Tibial nerve (tissue), 4 donors: ENCODE measurements around the gene NFIA. TPM values are rescaled to one million over a fixed set of nuclear protein-coding genes. Genes with fewer than 3 reads are reported as not detected.
"Not testable (repeated sequence)": the region's sequence is repeated elsewhere in the genome, so short reads cannot be mapped to it uniquely, and the experiment has no call there.

Experiments used
- DNase-seq, 2 donors: peaks; one replicate each; pipeline ENCODE4 v3.0.0-alpha.2; 2019; ENCODE audit warnings: low spot score in 2 of 2
- H3K27ac ChIP-seq, 4 donors: fragments of 200-600 bp; sonication (generic) in 3 of 4; one replicate each; pipeline ENCODE4 v1.5.1; 2017 to 2019; ENCODE audit warnings: mild to moderate bottlenecking in 1 of 4
- H3K27me3 ChIP-seq, 2 donors: fragments of 200-600 bp; sonication (generic) in 1 of 2; one replicate each; pipeline versions ENCODE4 v1.5.1 to v1.6.0; 2017 to 2019
- H3K36me3 ChIP-seq, 3 donors: fragments of 200-600 bp; sonication (generic); one replicate each; pipeline ENCODE4 v1.5.1; 2018 to 2019
- H3K4me1 ChIP-seq, 4 donors: fragments of 200-600 bp; sonication (generic) in 3 of 4; one replicate each; pipeline ENCODE4 v1.5.1; 2017 to 2019
- H3K4me3 ChIP-seq, 4 donors: fragments of 200-600 bp; sonication (generic) in 3 of 4; one replicate each; pipeline ENCODE4 v1.5.1; 2017 to 2019; ENCODE audit warnings: mild to moderate bottlenecking in 1 of 4, moderate library complexity in 1 of 4
- H3K9me3 ChIP-seq, 4 donors: fragments of 200-600 bp; sonication (generic) in 3 of 4; one replicate each; pipeline ENCODE4 v1.5.1; 2017 to 2019
- CTCF ChIP-seq, 5 experiments: fragments of 200-600 bp in 3 of 5; fragments of 450-650 bp in 2 of 5; sonication (generic) in 3 of 5; IDR thresholded peaks; one replicate each; pipeline ENCODE4 v1.5.1; 2016 to 2019; ENCODE audit warnings: antibody characterized with exemption in 5 of 5, mild to moderate bottlenecking in 3 of 5, moderate library complexity in 2 of 5
- EP300 ChIP-seq, 2 donors: sonication (generic); formaldehyde crosslinking; IDR thresholded peaks; one replicate each; pipeline ENCODE4 v1.6.1; 2017; ENCODE audit warnings: antibody characterized with exemption in 2 of 2, mild to moderate bottlenecking in 1 of 2
- POLR2A ChIP-seq, 2 donors: fragments of 450-650 bp; IDR thresholded peaks; one replicate each; pipeline ENCODE4 v1.6.1; 2017; ENCODE audit warnings: antibody characterized with exemption in 2 of 2, mild to moderate bottlenecking in 2 of 2, moderate library complexity in 2 of 2
- WGBS, 2 donors: methylation state at CpG; one replicate each; pipeline ENCODE4 v1.1.5; 2018; 5-methylcytosine and 5-hydroxymethylcytosine counted together
- total RNA-seq, 4 donors: library from RNA; depleted of rRNA; stranded (reverse); fragments of >200 nt; gene quantifications; one replicate each; pipeline ENCODE4 v1.1.0, GENCODE V29; 2016

The NFIA gene
- total RNA-seq, 4 donors from 2014 or later = 71.2 to 81.4 (median 75.7) TPM

GRCh38 chr1:61054601-61054993, 27.8 kb upstream of the NFIA start:
- H3K36me3 ChIP-seq = no peaks in the 10 kb centered on the region
- 77 to 92% methylated on average over 10 to 13 of the region's 13 CpGs for WGBS, 2 donors
- H3K4me3 ChIP-seq = no peak overlapping the region
- peaks cover 0 to 59% (median 12%) of the 10 kb centered on the region in 4 donors for H3K4me1 ChIP-seq
- TF ChIP-seq EP300 (IDR thresholded peaks at IDR 0.05) = no peak
- H3K27ac ChIP-seq = peak overlapping the region; percentile 13 to 97 (median 60)
- no peak for DNase-seq
- H3K9me3 ChIP-seq = no peaks in the 10 kb centered on the region
- no peaks in the 10 kb centered on the region for H3K27me3 ChIP-seq

- peak overlapping the region; percentile 13 to 97 (median 60) for H3K27ac ChIP-seq
These were observed 27.2 kb upstream of the NFIA start for GRCh38 chr1:61055110-61055614.

GRCh38 chr1:61056196-61056572, 26.2 kb upstream of the NFIA start:
- WGBS, 2 donors = 62 to 64% methylated on average over 2 of the region's 2 CpGs
- H3K36me3 ChIP-seq = no peaks in the 10 kb centered on the region

More at GRCh38 chr1:61055110-61055614, 27.2 kb upstream of the NFIA start:
- no peaks in the 10 kb centered on the region for H3K36me3 ChIP-seq
- peak in 1 of 2 donors; percentile 36 for DNase-seq
- H3K4me3 ChIP-seq = no peak overlapping the region
- H3K4me1 ChIP-seq = peaks cover 0 to 57% (median 9%) of the 10 kb centered on the region in 4 donors
- H3K27me3 ChIP-seq = no peaks in the 10 kb centered on the region
- TF ChIP-seq EP300 (IDR thresholded peaks at IDR 0.05) (peak in 1 of 2 donors; percentile 28), POLR2A (IDR thresholded peaks at IDR 0.05) (no peak)
- no peaks in the 10 kb centered on the region for H3K9me3 ChIP-seq

GRCh38 chr1:61056573-61057439, 25.6 kb upstream of the NFIA start:
- TF ChIP-seq CTCF (IDR thresholded peaks at IDR 0.05) (peak in 1 of 5 experiments; percentile 4), POLR2A (IDR thresholded peaks at IDR 0.05) (no peak), EP300 (IDR thresholded peaks at IDR 0.05) (peak in 1 of 2 donors; percentile 74)
- peak overlapping the region; percentile 52 to 97 (median 82) for H3K27ac ChIP-seq
- no peaks in the 10 kb centered on the region for H3K9me3 ChIP-seq
- H3K4me1 ChIP-seq = peaks cover 0 to 52% (median 9%) of the 10 kb centered on the region in 4 donors
- 2% methylated on average over 38 to 46 of the region's 50 CpGs for WGBS, 2 donors
- no peaks in the 10 kb centered on the region for H3K27me3 ChIP-seq
- peak overlapping the region; percentile 48 to 79 (median 79) for H3K4me3 ChIP-seq
- peak; percentile 36 to 59 for DNase-seq
- H3K36me3 ChIP-seq = no peaks in the 10 kb centered on the region

More at GRCh38 chr1:61056196-61056572, 26.2 kb upstream of the NFIA start:
- H3K4me3 ChIP-seq = peak overlapping the region in 2 of 4 donors; percentile 48 to 79
- TF ChIP-seq EP300 (IDR thresholded peaks at IDR 0.05) (no peak), CTCF (IDR thresholded peaks at IDR 0.05) (no peak), POLR2A (IDR thresholded peaks at IDR 0.05) (no peak)
- H3K4me1 ChIP-seq = peaks cover 0 to 56% (median 9%) of the 10 kb centered on the region in 4 donors
- peak overlapping the region; percentile 52 to 97 (median 82) for H3K27ac ChIP-seq
- no peaks in the 10 kb centered on the region for H3K27me3 ChIP-seq
- no peaks in the 10 kb centered on the region for H3K9me3 ChIP-seq
- no peak for DNase-seq

GRCh38 chr1:61058483-61059245, 23.7 kb upstream of the NFIA start:
- H3K9me3 ChIP-seq = no peaks in the 10 kb centered on the region
- peaks cover 0 to 45% (median 9%) of the 10 kb centered on the region in 4 donors for H3K4me1 ChIP-seq
- 91 to 96% methylated on average over 3 of the region's 3 CpGs for WGBS, 2 donors
- H3K27ac ChIP-seq = no peak overlapping the region
- no peak for DNase-seq
- TF ChIP-seq POLR2A (IDR thresholded peaks at IDR 0.05) = no peak
- no peak for TF ChIP-seq EP300 (IDR thresholded peaks at IDR 0.05)
- TF ChIP-seq CTCF (IDR thresholded peaks at IDR 0.05) = no peak
- H3K27me3 ChIP-seq = no peaks in the 10 kb centered on the region
- no peaks in the 10 kb centered on the region for H3K36me3 ChIP-seq
- no peak overlapping the region for H3K4me3 ChIP-seq

- WGBS, 2 donors = 94 to 96% methylated on average over 4 of the region's 4 CpGs
- not testable (repeated sequence) for DNase-seq, H3K27ac ChIP-seq, H3K36me3 ChIP-seq, H3K27me3 ChIP-seq, H3K9me3 ChIP-seq, H3K4me3 ChIP-seq
- peaks cover 0 to 15% (median 0%) of the 10 kb centered on the region in 4 donors for H3K4me1 ChIP-seq
These were observed 20.8 kb upstream of the NFIA start for GRCh38 chr1:61061601-61062000.
